OCI-LY3 (cell line): ENCODE measurements around the gene RPL13A.
"Not testable (repeated sequence)": the region's sequence is repeated elsewhere in the genome, so short reads cannot be mapped to it uniquely, and the experiment has no call there.

Source experiments
- CTCF ChIP-seq: fragments of 200-600, 300-600 bp; sonication (generic); IDR thresholded peaks from 2 replicates; pipeline ENCODE4 v1.5.1; 2014; ENCODE audit warnings: antibody characterized with exemption, low read length, low read depth
- EZH2phosphoT487 ChIP-seq: fragments of 200-600 bp; shearing (Covaris generic); IDR thresholded peaks from 2 replicates; pipeline ENCODE4 v1.6.1; 2018; ENCODE audit warnings: antibody characterized with exemption, mixed run types, low read depth

GRCh38 chr19:49473501-49473867 lies 13.9 kb upstream of the RPL13A start:
- TF ChIP-seq CTCF, EZH2phosphoT487: not testable (repeated sequence)
